ENCODE results near the gene XRRA1.
"Not testable (repeated sequence)": the region's sequence is repeated elsewhere in the genome, so short reads cannot be mapped to it uniquely, and the experiment has no call there.

- TF ChIP-seq CTCF, POLR2A (IDR thresholded peaks at IDR 0.05): not testable (repeated sequence)
These were observed 41.3 kb upstream of the XRRA1 start for GRCh38 chr11:74990150-74990549.
